Bladder microvascular endothelial cell (primary cell): ENCODE results near the gene CCNO. TPM values are rescaled to one million over a fixed set of nuclear protein-coding genes. Genes with fewer than 3 reads are reported as not detected.

ENCODE experiments used
- total RNA-seq: library from RNA; depleted of rRNA; stranded (reverse); fragments of >200 nt; gene quantifications from 2 replicates; pipeline ENCODE4 v1.2.3, GENCODE V29; 2014

The CCNO gene, protein sequence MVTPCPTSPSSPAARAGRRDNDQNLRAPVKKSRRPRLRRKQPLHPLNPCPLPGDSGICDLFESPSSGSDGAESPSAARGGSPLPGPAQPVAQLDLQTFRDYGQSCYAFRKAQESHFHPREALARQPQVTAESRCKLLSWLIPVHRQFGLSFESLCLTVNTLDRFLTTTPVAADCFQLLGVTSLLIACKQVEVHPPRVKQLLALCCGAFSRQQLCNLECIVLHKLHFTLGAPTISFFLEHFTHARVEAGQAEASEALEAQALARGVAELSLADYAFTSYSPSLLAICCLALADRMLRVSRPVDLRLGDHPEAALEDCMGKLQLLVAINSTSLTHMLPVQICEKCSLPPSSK
- total RNA-seq = 0.06 and 0.16 TPM in 2 replicates

GRCh38 chr5:55232985-55233928, at the start of gene CCNO:
TSS of gene CCNO (minus strand) at chr5:55233608. CDS start at chr5:55233523, 85 bp downstream.

GRCh38 chr5:55226934-55227663, 6.3 kb downstream of the CCNO start, which contains the start of gene MCIDAS:
TSS of gene MCIDAS (minus strand) at chr5:55227315. CDS start at chr5:55227138, 177 bp downstream.

Other genes starting within 250 kb of the CCNO start
- gene ESM1, start 248.0 kb downstream of the CCNO start, total RNA-seq = 286 and 379 TPM in 2 replicates
- gene GZMK, start 209.4 kb downstream of the CCNO start, total RNA-seq = not detected in 2 replicates
- gene GZMA, start 131.0 kb downstream of the CCNO start, total RNA-seq = 0.13 TPM in 1 of 2 replicates, not detected in the other
- 21.9 and 35.9 TPM in 2 replicates for gene GPX8, start 73.4 kb downstream of the CCNO start, total RNA-seq
- 0.06 TPM in 1 of 2 replicates, not detected in the other for gene CDC20B, start 60.4 kb downstream of the CCNO start, total RNA-seq
- gene MCIDAS, start 6.3 kb downstream of the CCNO start, total RNA-seq = not detected in 2 replicates
- 16.0 and 24.7 TPM in 2 replicates for gene DHX29, start 74.1 kb upstream of the CCNO start, total RNA-seq
- gene MTREX, start 74.4 kb upstream of the CCNO start, total RNA-seq = 70.3 and 126 TPM in 2 replicates